Neural progenitor cell (in vitro differentiated cells): ENCODE measurements around the gene ZNF100. TPM values are rescaled to one million over a fixed set of nuclear protein-coding genes. Genes with fewer than 3 reads are reported as not detected.
"Not testable (repeated sequence)": the region's sequence is repeated elsewhere in the genome, so short reads cannot be mapped to it uniquely, and the experiment has no call there.

ENCODE experiments used
- DNase-seq: peaks from one replicate; pipeline ENCODE4 v3.0.0-alpha.2; 2016; ENCODE audit warnings: low spot score
- H2AFZ ChIP-seq: fragments of 200-600 bp; sonication (generic); replicated peaks from 2 replicates; pipeline ENCODE4 v1.6.1; 2016; ENCODE audit warnings: antibody characterized with exemption
- H3F3A ChIP-seq: fragments of 200-600 bp; sonication (generic); 2 replicates; pipeline ENCODE4 v1.6.1; 2016; ENCODE audit warnings: antibody characterized with exemption, low read depth
- H3K27ac ChIP-seq: fragments of 200-600 bp; sonication (generic); 2 replicates; pipeline ENCODE4 v1.5.1; 2016; ENCODE audit warnings: mild to moderate bottlenecking
- H3K27me3 ChIP-seq: fragments of 200-600 bp; sonication (generic); 2 replicates; pipeline ENCODE4 v1.6.1; 2016; ENCODE audit warnings: mild to moderate bottlenecking, moderate library complexity
- H3K36me3 ChIP-seq: fragments of 200-600 bp; sonication (generic); 2 replicates; pipeline ENCODE4 v1.5.1; 2016
- H3K4me1 ChIP-seq: fragments of 200-600 bp; sonication (generic); 2 replicates; pipeline ENCODE4 v1.6.1; 2016; ENCODE audit warnings: mixed run types
- H3K4me2 ChIP-seq: fragments of 200-600 bp; sonication (generic); 2 replicates; pipeline ENCODE4 v1.6.1; 2016
- H3K4me3 ChIP-seq: fragments of 200-600 bp; sonication (generic); 2 replicates; pipeline ENCODE4 v1.5.1; 2016
- H3K79me2 ChIP-seq: fragments of 200-600 bp; sonication (generic); 2 replicates; pipeline ENCODE4 v1.6.1; 2016; ENCODE audit warnings: low read depth
- H3K9ac ChIP-seq: fragments of 200-600 bp; sonication (generic); 2 replicates; pipeline ENCODE4 v1.6.1; 2016
- H3K9me3 ChIP-seq: fragments of 200-600 bp; sonication (generic); 2 replicates; pipeline ENCODE4 v1.5.1; 2016; ENCODE audit warnings: low read depth
- H4K20me1 ChIP-seq: fragments of 200-600 bp; sonication (generic); 2 replicates; pipeline ENCODE4 v1.6.1; 2016; ENCODE audit warnings: low read depth
- H3K27ac Mint-ChIP-seq: 3 replicates; pipeline ENCODE4 v1.8.0; 2021; ENCODE audit warnings: mixed read lengths
- H3K27me3 Mint-ChIP-seq: 2 replicates; pipeline ENCODE4 v1.8.0; 2022; ENCODE audit warnings: low read depth, mild to moderate bottlenecking, inconsistent platforms, moderate library complexity, mixed read lengths; ENCODE audit not compliant: insufficient read depth
- H3K36me3 Mint-ChIP-seq: 3 replicates; pipeline ENCODE4 v1.8.0; 2021; ENCODE audit warnings: mixed read lengths
- H3K4me1 Mint-ChIP-seq: 3 replicates; pipeline ENCODE4 v1.8.0; 2021; ENCODE audit warnings: mixed read lengths
- H3K4me3 Mint-ChIP-seq: 3 replicates; pipeline ENCODE4 v1.8.0; 2021; ENCODE audit warnings: mild to moderate bottlenecking, moderate library complexity, mixed read lengths
- H3K9me3 Mint-ChIP-seq: 3 replicates; pipeline ENCODE4 v1.8.0; 2020; ENCODE audit warnings: mixed read lengths
- EZH2 ChIP-seq: fragments of 200-600 bp; sonication (generic); IDR thresholded peaks from 2 replicates; pipeline ENCODE4 v1.6.1; 2017; ENCODE audit warnings: antibody characterized with exemption, mild to moderate bottlenecking, moderate library complexity
- EZH2phosphoT487 ChIP-seq: fragments of 200-600 bp; sonication (generic); IDR thresholded peaks from 2 replicates; pipeline ENCODE4 v1.6.1; 2017; ENCODE audit warnings: antibody characterized with exemption
- total RNA-seq: library from RNA; depleted of rRNA; stranded (reverse); fragments of >200 nt; gene quantifications from 2 replicates; pipeline ENCODE4 v1.2.3, GENCODE V29; 2015; ENCODE audit warnings: low replicate concordance
- TF ChIP-seq, protein P1 (sequence below): fragments of 200-600 bp; sonication (generic); IDR thresholded peaks from 2 replicates; pipeline ENCODE4 v1.5.1; 2017; ENCODE audit warnings: antibody characterized with exemption, mild to moderate bottlenecking

The ZNF100 gene
- total RNA-seq, 1 donor from 2014 or later = 29.5 TPM

DNA sequence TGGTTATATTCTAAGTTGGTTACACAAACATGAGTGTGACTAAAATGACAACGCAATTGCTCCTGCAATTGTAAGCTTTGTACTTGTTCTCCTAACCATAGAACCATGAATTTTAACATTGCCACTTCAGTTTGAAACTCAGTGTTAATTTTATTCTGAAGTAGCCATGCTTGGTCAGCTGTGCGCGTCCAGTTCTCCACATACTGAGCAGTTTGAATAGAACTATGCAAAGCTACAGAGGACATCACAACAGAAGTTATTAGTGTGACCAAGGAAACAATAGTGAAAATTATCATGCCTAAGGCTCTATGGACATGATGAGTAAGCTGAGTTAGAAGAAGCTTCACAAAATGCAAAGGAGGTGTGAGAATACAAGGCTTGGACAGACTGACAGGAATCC, 19.6 kb upstream of the ZNF100 start:
- H3K4me1 Mint-ChIP-seq = no peaks in the 10 kb centered on the region
- Histone ChIP-seq H4K20me1 (no peaks in the 10 kb centered on the region), H2AFZ (no peak overlapping the region), H3K4me1 (no peaks in the 10 kb centered on the region), H3F3A (no peaks in the 10 kb centered on the region), H3K9me3 (no peaks in the 10 kb centered on the region), H3K36me3 (no peaks in the 10 kb centered on the region), H3K4me2 (no peak overlapping the region), H3K9ac (no peak overlapping the region), H3K4me3 (no peak overlapping the region), H3K79me2 (no peaks in the 10 kb centered on the region), H3K27ac (no peak overlapping the region), H3K27me3 (no peaks in the 10 kb centered on the region)
- H3K27me3 Mint-ChIP-seq = peaks cover 2% of the 10 kb centered on the region
- H3K4me3 Mint-ChIP-seq = no peak overlapping the region
- H3K27ac Mint-ChIP-seq = no peak overlapping the region
- TF ChIP-seq EZH2 (no peak), EZH2phosphoT487 (no peak)
- H3K9me3 Mint-ChIP-seq = peaks cover 54% of the 10 kb centered on the region
- DNase-seq = no peak
- H3K36me3 Mint-ChIP-seq = no peaks in the 10 kb centered on the region

- H3K36me3 ChIP-seq, H3K27me3 Mint-ChIP-seq, H3K36me3 Mint-ChIP-seq, H3F3A ChIP-seq, H3K79me2 ChIP-seq, H3K9ac ChIP-seq, H3K4me2 ChIP-seq, H3K27ac ChIP-seq, H3K4me1 Mint-ChIP-seq, H2AFZ ChIP-seq, H4K20me1 ChIP-seq, DNase-seq, H3K27me3 ChIP-seq, H3K9me3 ChIP-seq, H3K4me3 Mint-ChIP-seq, H3K27ac Mint-ChIP-seq, H3K4me1 ChIP-seq, H3K4me3 ChIP-seq: not testable (repeated sequence)
- peaks cover 14% of the 10 kb centered on the region for H3K9me3 Mint-ChIP-seq
Measured at GRCh38 chr19:21775792-21776191, 8.4 kb upstream of the ZNF100 start.

- H4K20me1 ChIP-seq, DNase-seq, H3F3A ChIP-seq, H3K27me3 Mint-ChIP-seq, H3K4me1 ChIP-seq, H3K9me3 ChIP-seq, H3K4me1 Mint-ChIP-seq, H3K27me3 ChIP-seq: not testable (repeated sequence)
- Histone ChIP-seq H2AFZ (peak overlapping the region; percentile 91), H3K27ac (peak overlapping the region; percentile 99), H3K4me2 (peak overlapping the region; percentile 94), H3K36me3 (peaks cover 23% of the 10 kb centered on the region), H3K9ac (peak overlapping the region; percentile 97), H3K79me2 (peaks cover 52% of the 10 kb centered on the region), H3K4me3 (peak overlapping the region; percentile 97)
- Mint-ChIP-seq H3K27ac (peak overlapping the region; percentile 99), H3K36me3 (peaks cover 43% of the 10 kb centered on the region), H3K4me3 (peak overlapping the region; percentile 99), H3K9me3 (peaks cover 57% of the 10 kb centered on the region)
Measured at GRCh38 chr19:21766705-21767064, 694 bp downstream of the ZNF100 start.

DNA sequence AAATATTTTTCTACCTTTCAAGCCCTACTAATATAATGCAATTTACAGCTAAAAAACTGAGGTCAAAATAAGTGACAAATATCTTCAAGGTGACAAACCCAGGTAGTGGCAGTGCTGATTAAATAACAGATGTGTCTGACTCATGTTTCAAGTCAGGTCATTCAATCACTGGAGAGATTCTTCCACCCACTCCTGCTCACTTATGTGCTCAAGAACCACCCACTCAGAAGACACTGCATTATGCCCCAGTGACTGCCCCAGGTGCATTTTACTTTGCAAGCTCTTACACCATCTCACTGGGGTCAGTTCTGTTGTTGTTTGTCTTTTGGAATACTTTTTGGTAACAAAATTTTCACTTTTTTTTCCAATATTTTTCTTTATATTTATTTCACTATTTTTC, 2.2 kb downstream of the ZNF100 start:
- H3K27me3 Mint-ChIP-seq = peaks cover 2% of the 10 kb centered on the region
- no peaks in the 10 kb centered on the region for H4K20me1 ChIP-seq
- H3F3A ChIP-seq = peaks cover 5% of the 10 kb centered on the region
- H3K36me3 Mint-ChIP-seq = peaks cover 58% of the 10 kb centered on the region
- no peak overlapping the region for H3K4me3 Mint-ChIP-seq
- H3K79me2 ChIP-seq = peaks cover 54% of the 10 kb centered on the region
- peak overlapping the region; percentile 94 for H3K4me2 ChIP-seq
- no peaks in the 10 kb centered on the region for H3K27me3 ChIP-seq
- no peak overlapping the region for H3K27ac ChIP-seq
- no peaks in the 10 kb centered on the region for H3K9me3 ChIP-seq
- no peak overlapping the region for H3K4me3 ChIP-seq
- H3K4me1 Mint-ChIP-seq = peaks cover 2% of the 10 kb centered on the region
- H3K27ac Mint-ChIP-seq = no peak overlapping the region
- peaks cover 29% of the 10 kb centered on the region for H3K36me3 ChIP-seq
- H3K9ac ChIP-seq = no peak overlapping the region
- H3K9me3 Mint-ChIP-seq = peaks cover 70% of the 10 kb centered on the region
- no peak for TF ChIP-seq EZH2phosphoT487
- TF ChIP-seq EZH2 = no peak
- TF ChIP-seq, protein P1, sequence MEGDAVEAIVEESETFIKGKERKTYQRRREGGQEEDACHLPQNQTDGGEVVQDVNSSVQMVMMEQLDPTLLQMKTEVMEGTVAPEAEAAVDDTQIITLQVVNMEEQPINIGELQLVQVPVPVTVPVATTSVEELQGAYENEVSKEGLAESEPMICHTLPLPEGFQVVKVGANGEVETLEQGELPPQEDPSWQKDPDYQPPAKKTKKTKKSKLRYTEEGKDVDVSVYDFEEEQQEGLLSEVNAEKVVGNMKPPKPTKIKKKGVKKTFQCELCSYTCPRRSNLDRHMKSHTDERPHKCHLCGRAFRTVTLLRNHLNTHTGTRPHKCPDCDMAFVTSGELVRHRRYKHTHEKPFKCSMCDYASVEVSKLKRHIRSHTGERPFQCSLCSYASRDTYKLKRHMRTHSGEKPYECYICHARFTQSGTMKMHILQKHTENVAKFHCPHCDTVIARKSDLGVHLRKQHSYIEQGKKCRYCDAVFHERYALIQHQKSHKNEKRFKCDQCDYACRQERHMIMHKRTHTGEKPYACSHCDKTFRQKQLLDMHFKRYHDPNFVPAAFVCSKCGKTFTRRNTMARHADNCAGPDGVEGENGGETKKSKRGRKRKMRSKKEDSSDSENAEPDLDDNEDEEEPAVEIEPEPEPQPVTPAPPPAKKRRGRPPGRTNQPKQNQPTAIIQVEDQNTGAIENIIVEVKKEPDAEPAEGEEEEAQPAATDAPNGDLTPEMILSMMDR = no peak
- DNase-seq = no peak
- no peak overlapping the region for H2AFZ ChIP-seq
- peaks cover 7% of the 10 kb centered on the region for H3K4me1 ChIP-seq

DNA sequence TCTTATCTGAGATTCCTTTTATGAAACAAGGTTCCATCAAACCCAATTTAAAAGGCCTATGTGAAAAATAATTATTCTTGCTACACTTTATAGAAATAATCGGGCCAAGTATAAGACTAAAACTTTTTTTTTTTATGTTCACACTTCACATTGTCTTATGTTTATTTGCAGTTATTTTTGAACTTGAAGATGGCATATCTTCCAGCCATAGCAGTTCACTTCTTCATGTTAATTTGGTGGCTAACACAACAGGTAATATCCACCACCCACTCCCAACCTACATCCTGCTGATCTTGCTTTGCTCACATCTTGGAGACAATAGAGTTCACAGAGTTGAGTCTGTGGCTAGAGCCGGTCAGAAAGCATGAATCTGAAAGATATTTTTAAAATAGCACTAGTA, 5.8 kb downstream of the ZNF100 start:
- not testable (repeated sequence) for H3K27me3 Mint-ChIP-seq, H2AFZ ChIP-seq, H3K9ac ChIP-seq, H4K20me1 ChIP-seq, H3F3A ChIP-seq, H3K4me1 Mint-ChIP-seq, H3K4me3 Mint-ChIP-seq, H3K27me3 ChIP-seq, H3K4me1 ChIP-seq, H3K9me3 ChIP-seq, H3K27ac ChIP-seq, H3K4me2 ChIP-seq, H3K4me3 ChIP-seq, H3K27ac Mint-ChIP-seq, DNase-seq
- Mint-ChIP-seq H3K36me3 (peaks cover 91% of the 10 kb centered on the region), H3K9me3 (peaks cover 84% of the 10 kb centered on the region)
- H3K36me3 ChIP-seq = peaks cover 29% of the 10 kb centered on the region
- peaks cover 79% of the 10 kb centered on the region for H3K79me2 ChIP-seq
